GM03348 (cell line): ENCODE data around the gene CHST11.
A peak's percentile ranks its signal among the peaks of the same experiment; 100 is the strongest.

ENCODE experiments used
- DNase-seq: peaks from one replicate; pipeline ENCODE4 v3.0.0; 2012; ENCODE audit warnings: low spot score

Gene CHST11

DNA sequence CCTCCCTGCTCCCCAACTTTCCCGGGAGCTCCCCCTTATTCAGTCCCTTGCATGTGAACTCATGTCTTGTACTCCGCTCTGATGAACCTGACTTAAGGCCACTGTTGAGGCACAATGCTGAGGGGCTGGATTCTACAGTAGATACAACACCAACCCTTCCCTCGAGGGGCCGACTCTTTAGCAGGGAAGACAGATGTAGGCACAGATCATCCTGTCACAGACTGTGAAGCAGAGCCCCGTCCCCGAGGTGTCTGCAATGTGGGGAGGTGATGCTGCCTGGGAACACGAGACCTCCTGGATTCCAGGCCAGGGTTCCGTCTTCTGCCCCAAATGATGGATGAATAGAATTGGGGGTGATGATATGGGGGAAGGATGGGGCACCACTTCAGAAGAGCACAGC, 175.1 kb downstream of the CHST11 start:
- no peak for DNase-seq

DNA sequence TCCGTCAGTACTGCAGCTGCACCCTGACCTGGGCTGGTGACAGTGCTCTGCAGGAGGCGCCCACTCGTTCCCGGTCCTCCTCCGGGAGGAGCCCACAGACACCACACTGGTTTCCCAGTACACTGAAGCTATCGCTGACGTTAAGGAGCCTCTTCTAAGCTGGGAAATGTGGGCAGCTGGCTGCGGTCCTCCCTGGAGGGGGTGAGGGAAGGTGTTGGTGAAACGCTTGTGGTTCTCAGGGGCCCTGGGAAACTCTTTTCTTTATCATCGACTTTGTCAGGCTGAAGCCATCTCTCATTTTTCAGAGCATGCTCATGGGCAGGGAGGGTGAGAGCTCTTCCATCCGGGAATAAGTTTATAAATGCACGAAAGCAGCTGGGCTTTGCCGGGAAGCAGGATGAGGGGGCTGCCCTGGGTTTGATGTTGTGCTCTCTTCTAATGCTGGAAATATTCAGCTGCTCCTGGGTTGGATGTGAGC, 176.0 kb downstream of the CHST11 start:
- peak; percentile 57 for DNase-seq

DNA sequence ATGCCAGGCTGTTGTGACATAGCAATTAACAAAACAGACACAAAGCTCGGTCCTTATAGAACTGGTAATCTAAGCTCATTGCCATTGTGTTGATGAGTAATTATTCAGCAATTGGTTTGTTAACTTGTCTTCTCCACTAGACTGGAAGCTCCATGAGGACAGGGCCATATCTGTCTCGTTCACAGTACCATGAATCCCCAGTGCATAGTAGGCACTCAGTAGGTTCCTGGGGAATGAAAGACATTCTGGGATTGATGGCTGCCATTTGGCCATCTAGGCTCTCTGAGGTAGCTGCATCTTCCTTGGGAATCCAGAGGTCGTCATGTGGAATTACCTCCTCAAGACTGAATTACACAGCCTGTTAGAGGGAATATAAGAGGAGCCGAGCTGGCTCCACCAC, 177.3 kb downstream of the CHST11 start:
- DNase-seq: no peak

DNA sequence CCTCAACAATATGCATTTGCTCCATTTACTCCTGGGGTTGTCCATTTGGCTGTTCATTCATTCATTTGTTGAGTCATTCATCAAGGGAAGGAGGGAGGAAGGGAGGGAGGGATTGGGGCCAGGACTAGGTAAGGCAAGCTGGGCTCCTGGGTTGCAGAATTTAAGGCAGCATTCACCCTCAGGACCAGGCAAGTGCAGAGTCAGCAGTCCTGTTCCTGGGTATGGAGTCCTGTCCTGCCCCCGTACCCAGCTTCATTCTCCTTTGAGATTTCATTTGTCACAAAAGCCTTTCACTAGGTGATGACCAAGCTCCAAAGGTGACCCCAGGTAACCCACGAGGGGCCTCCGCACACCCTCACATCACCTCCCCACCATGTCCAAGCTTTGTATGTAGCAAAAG, 178.1 kb downstream of the CHST11 start:
- no peak for DNase-seq

DNA sequence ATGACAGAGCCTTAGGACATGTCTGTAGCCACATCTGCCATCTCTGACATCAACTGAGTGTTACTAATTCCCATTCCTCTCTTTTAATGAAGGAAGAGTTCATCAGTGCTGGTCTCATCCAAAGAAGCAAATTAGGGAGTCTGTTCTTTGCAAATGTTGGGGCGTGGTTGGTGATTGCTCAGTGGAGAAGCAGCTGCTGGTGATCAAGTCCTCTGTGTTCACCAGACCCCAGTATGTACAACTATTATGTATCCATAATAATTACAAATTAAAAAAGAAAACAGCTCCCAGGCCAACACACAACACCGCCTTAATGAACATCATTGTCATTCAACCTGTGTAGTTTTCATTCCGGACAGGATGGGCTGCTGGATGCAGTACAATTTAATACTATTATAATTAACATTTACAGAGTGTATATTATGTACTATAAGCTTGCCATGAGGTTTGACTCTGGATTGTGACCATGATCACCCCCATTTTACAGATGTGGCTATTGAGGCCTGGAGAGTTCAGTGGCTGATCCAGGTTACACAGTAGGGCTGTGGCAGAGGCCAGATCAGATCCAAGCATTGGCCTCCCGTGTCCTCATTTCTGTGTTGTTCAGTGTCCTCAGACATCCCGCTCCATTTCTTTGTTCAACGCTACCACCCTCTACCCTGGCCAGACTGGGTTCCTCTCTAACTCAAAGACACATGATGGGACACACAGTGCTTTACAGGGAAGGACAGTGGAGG, 179.0 kb downstream of the CHST11 start:
- no peak for DNase-seq

DNA sequence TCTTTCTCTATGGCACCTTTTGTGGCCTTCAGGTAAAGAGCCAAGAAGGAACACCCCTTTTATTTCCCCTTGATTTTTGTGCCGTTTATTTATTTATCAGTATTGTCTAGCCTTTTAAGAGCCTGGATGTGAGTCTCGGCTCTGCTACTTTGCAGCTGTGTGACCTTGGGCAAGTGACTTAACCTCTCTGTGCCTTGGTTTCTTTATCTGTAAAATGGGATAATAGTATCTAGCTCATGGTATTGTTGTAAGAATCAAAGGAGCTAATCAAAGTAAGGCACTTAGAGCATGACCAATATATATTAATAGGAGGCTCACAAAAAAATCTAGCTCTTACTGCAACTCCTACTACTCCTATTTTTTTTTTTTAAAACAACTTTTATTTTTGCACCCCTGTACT, 179.7 kb downstream of the CHST11 start:
- DNase-seq: no peak

DNA sequence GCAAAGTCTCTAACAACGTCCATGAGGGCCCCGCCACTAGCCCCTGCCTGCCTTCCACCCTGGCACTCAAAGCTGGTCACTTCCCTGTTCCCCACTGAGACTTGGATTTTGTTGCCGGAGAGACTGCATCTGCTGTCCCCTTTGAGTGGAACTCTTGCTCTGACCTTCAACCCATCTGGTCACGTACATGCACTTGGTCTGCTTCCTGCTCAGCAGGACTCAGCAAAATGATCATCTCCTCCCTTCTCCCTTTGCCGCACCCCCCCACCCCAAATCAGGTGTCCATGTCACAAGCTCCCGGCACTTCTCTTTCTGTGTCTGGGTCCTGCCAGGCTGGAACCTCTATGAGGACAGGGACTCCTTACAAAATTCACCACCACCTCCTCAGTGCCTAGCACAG, 180.9 kb downstream of the CHST11 start:
- no peak for DNase-seq

DNA sequence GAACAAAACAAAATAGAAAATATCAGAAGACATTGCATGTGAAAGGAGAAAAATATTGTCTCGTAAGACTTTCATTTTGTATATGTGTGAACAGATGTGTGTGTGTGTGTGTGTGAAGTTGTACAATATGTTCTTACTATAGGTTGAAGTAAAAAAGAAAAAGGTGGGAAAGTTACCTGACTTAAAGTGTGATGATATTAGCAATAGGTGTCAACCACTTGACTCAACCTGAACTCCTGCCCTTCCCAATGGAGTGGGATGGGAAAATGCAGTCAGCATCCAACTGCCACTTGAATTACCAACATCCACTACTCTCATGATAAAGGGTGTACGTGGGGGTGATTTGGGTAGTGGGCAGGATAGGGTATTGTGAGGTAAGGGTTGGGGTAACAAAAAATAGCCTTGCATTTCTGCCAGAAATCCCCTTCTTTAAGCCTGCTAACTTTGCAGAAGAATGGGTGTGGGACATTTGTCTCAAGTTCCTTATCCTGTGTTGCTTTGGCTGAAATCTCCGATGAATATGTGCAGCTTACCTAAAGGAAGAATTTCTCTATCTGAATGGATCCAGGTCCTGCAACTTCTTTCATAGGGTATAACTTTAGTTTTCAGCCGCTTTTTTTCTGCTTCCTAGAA, 181.6 kb downstream of the CHST11 start:
- DNase-seq: no peak

DNA sequence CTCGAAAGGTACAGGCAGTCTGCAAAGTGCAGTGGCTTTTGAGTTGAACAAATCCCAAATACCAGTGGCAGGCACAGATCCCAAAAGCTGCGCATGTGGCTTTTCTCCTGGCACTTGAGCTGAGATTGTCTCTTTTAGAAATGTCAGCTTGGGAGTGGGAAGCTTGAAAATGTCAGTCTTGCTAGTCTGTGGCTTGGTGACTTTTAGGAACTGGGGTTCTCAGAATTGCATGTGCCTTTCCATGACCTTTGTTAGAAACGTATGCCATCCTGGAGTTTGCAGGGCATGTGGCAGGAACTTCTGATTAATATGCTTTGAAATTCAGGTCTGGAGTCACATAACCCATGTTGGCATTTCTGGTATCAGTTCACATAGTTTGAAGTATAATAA, 182.1 kb downstream of the CHST11 start:
- DNase-seq: no peak

DNA sequence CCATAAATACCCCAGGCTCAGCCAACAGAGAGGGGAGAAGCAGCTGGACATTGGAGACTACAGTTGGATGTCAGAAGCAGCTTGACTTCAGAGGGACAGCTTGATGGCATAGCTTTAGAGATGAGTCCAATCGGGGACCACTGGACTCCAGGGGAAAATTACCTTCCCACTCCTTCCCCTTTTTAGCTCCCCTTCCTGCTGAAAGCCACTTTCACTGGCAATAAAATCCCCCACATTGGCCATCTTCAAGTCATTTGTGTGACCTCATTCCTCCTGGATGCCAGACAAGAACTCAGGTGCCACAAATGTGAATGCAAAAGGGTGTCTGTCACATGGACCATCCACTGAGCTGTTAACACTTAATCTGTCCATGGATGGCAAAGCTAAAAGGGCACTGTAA, 184.2 kb downstream of the CHST11 start:
- DNase-seq: no peak

DNA sequence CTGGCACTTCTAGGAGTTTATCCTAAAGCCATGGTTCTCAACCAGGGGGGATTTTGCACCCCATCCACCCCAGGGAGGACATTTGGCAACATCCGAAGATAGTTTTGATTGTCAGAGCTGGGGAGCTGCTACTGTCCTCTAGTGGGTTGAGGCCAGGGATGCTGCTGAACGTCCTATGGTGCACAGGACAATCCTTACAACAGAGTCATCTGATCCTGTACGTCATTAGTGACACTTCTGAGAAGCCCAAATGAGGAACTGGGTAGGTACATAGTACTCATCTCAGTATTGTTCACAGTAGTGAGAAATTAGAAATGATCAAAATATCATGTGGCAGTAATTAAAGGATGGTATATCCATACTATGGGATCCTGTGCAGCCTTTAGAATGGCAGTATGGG, 185.1 kb downstream of the CHST11 start:
- no peak for DNase-seq

DNA sequence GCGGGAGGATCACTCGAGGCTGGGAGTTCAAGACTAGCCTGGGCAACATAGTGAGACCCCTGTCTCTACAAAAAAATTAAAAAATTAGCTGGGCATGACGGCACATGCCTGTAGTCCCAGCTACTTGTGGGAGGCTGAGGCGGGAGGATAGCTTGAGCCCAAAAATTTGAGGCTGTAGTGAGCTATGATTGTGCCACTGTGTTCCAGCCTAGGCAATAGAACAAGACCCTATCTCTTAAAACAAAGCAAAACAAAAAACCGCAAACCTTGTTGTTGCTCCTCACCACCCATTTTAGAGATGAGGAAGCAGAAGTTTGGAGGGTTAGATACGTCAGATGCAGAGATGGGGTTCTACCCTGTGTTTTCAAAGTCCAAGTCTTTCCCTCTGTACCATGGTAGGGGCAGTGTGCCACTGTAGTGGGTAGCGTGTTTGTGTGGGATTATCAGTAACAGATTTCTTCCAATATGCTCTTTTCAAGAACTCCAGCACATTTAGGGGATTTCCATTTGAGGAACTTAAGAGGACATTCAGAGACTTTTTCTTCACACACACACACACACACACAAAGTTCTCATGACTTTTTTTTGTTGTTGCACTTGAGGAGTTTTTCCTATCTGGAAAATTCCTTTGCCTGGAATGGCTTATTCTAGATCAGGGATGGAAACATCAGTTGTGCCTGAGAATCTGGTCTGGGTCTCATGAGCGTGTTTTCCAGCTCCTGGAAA, 186.5 kb downstream of the CHST11 start:
- no peak for DNase-seq

DNA sequence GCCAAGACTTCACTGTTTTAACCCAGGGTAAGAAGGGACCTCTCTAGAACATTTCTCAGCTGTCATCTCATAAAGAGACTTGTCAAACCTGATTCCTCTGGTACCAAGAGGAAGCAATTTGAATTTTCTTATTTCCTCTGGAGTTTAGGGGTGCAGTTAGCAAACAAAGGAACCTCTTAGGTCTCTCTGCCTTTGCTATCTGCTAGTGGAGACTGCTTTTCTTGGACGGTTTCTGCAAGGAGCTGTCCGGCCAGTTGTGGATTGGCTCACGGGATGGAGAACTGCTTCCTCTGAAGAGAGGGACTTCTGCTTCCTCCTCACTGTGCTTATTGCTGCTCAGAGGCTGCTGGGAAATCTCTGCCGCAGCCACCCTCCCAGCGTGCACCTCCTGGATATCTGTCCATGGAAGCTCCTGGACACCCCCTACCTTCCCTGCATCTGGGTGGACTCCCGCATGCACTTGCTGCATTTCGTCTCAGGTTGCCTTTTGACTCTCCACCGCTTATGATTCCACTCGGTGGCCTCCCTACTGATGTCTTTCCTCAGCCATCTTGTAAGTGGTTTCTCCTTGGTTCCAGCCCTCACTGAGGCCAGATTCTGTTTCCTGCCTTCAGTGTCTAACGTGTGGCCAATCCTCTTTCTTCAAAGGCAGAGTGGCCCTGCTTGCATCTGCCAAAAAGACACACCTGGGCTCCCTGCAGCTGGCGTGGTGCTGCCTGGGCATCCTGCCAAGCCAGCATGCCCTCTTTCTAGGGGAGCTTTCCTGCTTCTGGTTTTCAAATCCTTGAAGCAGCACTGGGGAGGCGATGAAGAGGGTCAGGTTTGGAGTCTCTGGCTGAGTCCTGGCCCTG, 187.3 kb downstream of the CHST11 start:
- no peak for DNase-seq

DNA sequence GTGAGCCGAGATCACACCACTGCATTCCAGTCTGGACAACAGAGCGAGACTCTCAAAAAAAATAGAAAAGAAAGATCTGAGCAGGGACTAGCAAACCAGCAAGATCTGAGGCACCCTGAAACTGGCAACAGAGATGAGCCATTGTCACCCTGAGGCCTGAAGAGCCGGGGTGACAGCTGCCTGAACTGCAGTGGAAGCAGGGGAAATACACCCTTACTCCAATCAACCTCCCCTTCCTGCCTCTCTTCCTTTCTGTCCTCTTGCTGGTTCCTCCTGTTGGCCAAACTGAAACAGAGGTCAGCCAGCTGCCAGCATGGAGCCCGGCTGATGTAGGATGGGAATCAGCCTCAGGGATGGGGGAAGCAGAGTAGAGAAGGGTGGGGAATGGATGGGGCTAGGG, 192.0 kb downstream of the CHST11 start:
- DNase-seq: no peak

DNA sequence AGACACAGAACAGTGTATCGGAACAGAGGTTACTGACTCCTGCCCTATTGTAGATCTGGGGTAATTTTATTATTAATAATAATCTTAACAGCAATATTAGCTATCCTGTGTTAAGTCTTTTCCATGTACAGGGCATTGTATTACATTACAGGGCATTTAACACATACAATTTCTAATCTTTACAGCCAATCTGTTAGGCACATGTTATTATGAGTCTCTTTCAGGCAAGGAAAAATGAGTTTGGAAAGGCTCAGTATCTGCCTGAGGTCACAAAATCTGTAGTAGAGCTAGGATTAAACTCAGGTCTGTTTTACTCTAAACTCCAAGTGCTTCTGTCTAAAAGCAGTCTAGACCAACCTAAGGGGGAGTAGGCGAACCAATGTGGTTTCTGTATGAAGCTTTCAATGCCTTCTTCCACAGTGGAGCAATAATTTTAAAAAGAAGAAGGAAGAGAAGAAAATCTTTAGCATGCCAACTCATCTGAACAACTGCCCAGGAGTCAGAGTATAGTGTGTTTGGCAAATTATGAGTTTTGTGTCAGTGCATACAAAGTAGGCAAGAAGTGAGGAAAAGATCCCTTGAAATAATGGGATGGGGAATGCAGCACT, 192.6 kb downstream of the CHST11 start:
- no peak for DNase-seq

DNA sequence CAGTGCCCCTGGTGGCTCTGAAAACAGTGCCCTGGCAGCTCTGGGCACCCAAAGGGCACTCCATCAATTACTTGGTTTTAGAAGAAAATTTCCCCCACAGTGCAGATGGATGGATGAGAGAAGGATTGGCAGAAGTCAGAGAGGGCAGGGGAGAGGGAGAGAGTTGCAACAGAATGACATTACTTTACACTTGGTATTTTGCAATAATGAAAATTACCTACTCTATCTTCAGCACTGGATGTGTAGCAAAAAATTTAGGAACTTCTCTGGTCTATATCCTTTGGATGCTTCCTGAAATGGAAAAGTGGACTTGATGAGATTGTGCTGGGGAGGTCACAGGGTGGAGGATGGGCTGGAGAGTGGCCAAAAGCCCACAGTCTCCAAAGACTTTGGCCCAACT, 193.2 kb downstream of the CHST11 start:
- peak; percentile 39 for DNase-seq

DNA sequence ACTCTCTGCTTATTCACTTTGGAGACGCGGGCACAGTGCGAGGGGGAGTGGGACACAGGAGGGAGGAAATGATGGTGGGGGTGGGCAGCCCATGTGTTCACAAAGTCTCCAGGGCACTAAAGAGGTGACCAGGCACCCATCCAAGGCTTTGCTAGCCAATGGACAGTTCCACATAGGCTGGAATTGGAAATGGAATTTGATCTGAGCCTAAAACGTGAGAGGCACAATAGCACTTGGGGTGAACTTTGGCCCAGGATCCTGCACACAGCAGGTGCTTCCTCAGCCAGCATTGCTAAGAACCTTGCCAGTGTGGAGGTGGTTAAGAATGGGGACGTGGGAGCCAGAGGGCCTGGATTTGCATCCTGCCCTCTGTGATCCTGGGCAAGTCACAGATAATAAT, 193.8 kb downstream of the CHST11 start:
- DNase-seq: no peak

DNA sequence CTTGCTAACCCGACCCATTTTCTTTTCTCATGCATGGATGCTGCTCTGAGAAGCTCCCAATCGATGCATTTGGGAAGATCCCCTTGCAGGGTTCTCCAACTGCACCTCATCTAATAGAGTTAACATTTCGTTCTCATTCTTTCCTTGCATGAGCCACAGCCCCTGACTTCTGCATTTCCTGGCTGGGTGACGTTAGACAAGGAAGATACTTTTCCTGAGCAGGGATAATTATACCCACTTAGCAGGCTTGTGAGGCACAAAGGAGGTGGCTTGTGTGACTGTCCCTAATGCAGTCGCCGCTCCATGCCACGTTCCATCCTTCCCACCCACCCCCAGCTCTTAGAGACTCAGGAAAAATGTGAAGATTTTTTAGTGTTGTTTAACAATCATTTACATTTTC, 195.1 kb downstream of the CHST11 start:
- DNase-seq: no peak

DNA sequence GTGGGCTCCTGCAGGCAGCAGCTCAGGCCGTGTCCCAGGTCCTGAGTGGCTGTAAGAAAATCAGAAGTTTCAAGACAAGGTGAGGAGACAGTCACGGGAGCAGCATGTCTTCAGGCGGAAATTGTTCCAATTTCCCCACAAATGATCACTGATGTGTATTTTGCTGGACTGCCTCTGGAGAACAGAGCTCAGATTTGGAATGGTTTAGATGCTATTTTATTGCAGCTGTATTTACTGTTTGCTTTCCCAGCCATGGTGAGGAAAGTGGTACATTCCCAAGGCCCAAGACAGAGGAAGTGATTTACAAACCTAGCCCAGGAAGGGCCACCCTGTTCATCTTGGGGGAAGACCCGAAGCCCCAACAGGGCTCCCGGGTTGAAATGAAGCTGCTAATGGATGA, 195.6 kb downstream of the CHST11 start:
- no peak for DNase-seq

DNA sequence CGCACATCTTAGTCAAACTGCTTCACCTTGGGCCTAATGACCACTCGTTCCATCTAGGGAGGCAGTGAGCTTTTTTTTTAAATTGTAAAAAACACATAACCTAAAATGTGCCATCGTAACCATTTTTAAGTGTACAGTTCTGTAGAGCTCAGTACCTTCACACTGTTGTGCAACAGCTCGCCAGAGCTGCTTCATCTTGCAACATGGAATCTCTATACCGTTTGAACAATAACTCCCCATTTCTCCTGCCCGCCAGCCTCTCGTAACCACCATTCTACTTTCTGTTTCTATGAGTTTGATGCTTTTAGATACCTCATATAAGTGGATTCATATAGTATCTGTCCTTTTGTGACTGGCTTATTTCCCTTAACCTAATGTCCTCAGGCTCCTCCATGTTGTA, 196.2 kb downstream of the CHST11 start:
- no peak for DNase-seq

DNA sequence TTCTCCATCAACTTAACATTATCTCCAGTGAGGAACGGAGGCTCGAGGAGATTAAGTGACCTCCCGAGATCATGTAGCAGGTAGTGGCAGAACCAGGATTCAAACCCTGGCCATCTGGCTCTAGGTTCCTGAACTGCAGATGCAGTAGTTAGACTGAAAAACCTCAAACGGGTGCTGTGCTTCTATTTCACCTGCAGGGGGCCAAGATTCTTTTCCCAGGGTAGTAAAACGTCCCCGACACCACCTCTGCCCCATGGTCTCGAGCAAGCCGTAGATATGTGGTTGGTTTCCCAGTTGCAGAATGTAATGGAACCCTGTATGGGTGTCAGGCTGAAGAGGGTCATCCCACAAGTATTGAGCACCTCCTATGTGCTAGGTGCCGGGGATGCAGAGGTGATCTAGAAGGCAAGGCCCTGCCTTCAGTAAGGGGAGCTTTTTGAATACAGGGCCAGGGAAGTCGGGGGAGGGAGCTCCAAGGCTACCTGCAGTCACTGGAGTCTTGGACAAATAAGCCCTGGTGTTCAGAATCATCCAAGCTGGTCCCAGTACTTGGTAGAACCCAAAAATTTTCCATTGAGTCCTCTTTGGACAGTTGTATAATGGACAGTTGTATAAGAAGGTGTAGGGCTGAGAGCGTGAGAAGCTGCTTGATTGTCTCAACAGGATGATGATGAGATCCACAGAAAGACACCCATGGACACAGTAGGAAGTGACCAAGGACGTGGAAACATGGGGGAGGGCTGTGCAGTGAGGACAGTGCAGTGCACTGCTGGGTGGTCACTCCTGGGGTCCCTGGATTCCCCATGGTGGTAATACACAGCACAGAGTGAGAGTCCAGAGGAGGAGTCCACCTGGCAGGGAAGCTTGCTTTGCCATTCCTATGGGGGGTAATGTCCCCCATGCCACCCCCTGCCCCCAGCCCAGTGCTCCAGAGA, 197.2 kb downstream of the CHST11 start:
- DNase-seq: no peak
